Thyroid gland (tissue), 4 donors: Measurements from ENCODE around the gene PLD1. TPM values are rescaled to one million over a fixed set of nuclear protein-coding genes. Genes with fewer than 3 reads are reported as not detected.

Source experiments
- DNase-seq, 2 donors: peaks; one replicate each; pipeline ENCODE4 v3.0.0-alpha.2; 2019
- H3K27ac ChIP-seq, 3 donors: fragments of 200-600 bp; sonication (generic); 1 replicate in 2 of 3; 2 replicates in 1 of 3; pipeline ENCODE4 v1.5.1; 2016 to 2019; ENCODE audit warnings: mild to moderate bottlenecking in 1 of 3, moderate library complexity in 1 of 3
- H3K27me3 ChIP-seq: fragments of 200-600 bp; sonication (generic); one replicate; pipeline ENCODE4 v1.5.1; 2019
- H3K36me3 ChIP-seq, 2 donors: fragments of 200-600 bp; sonication (generic); one replicate each; pipeline ENCODE4 v1.5.1; 2016 to 2019
- H3K4me1 ChIP-seq, 2 donors: fragments of 200-600 bp; sonication (generic); one replicate each; pipeline ENCODE4 v1.5.1; 2017 to 2019
- H3K4me3 ChIP-seq, 3 donors: fragments of 200-600 bp; sonication (generic); replicated peaks in 1 of 3; 1 replicate in 2 of 3; 2 replicates in 1 of 3; pipeline ENCODE4 v1.5.1; 2016; ENCODE audit warnings: mild to moderate bottlenecking in 1 of 3
- H3K9me3 ChIP-seq: fragments of 200-600 bp; sonication (generic); one replicate; pipeline ENCODE4 v1.5.1; 2017
- POLR2A ChIP-seq, 2 donors: fragments of 450-650 bp; IDR thresholded peaks; one replicate each; pipeline ENCODE4 v1.6.1; 2017; ENCODE audit warnings: antibody characterized with exemption in 2 of 2, mild to moderate bottlenecking in 2 of 2, moderate library complexity in 1 of 2
- WGBS, 2 donors: methylation state at CpG; one replicate each; pipeline ENCODE4 v1.1.5; 2017; 5-methylcytosine and 5-hydroxymethylcytosine counted together
- intact Hi-C: fragments of 100-400 bp; cut with DNase I; formaldehyde crosslinking; loops from one replicate; pipeline ENCODE4 v1.15.1; 2023
- total RNA-seq, 4 donors: library from RNA; depleted of rRNA; stranded (reverse); fragments of >200 nt; gene quantifications; one replicate each; pipeline ENCODE4 v1.2.3, GENCODE V29; 2016
- TF ChIP-seq, protein P1 (sequence below), 6 experiments: fragments of 200-600 bp in 3 of 6; fragments of 450-650 bp in 3 of 6; sonication (generic) in 3 of 6; IDR thresholded peaks; one replicate each; pipeline ENCODE4 v1.5.1; 2016 to 2019; ENCODE audit warnings: antibody characterized with exemption in 6 of 6, mild to moderate bottlenecking in 2 of 6, inconsistent platforms in 1 of 6, moderate library complexity in 1 of 6

PLD1 gene
- total RNA-seq, 4 donors from 2014 or later: 13.0 to 21.7 (median 19.8) TPM

DNA sequence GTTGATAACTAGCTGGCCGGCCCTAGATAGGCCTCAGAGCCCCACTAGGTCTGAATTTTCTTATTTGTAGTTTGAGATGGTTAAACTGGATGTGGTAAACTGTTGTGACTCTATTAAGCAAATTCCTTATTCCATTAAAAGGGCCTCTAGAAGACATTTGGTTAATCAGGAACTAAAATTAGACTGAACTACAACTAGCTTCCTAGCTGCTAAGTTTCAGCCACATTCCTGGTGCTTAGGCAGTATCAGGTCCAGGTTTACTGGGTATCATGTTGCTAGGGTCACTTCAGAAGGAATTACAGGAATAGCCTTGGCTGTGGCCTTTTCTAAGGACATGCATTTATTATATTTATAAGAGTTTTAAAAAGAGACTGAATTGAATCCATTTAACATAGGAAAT is 136.3 kb downstream of the PLD1 start:
- H3K9me3 ChIP-seq: no peaks in the 10 kb centered on the region
- no peak for DNase-seq
- TF ChIP-seq, protein P1, sequence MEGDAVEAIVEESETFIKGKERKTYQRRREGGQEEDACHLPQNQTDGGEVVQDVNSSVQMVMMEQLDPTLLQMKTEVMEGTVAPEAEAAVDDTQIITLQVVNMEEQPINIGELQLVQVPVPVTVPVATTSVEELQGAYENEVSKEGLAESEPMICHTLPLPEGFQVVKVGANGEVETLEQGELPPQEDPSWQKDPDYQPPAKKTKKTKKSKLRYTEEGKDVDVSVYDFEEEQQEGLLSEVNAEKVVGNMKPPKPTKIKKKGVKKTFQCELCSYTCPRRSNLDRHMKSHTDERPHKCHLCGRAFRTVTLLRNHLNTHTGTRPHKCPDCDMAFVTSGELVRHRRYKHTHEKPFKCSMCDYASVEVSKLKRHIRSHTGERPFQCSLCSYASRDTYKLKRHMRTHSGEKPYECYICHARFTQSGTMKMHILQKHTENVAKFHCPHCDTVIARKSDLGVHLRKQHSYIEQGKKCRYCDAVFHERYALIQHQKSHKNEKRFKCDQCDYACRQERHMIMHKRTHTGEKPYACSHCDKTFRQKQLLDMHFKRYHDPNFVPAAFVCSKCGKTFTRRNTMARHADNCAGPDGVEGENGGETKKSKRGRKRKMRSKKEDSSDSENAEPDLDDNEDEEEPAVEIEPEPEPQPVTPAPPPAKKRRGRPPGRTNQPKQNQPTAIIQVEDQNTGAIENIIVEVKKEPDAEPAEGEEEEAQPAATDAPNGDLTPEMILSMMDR (IDR thresholded peaks at IDR 0.05): no peak
- no peak for TF ChIP-seq POLR2A (IDR thresholded peaks at IDR 0.05)
- no peak overlapping the region for H3K27ac ChIP-seq
- intact Hi-C loops: no loop called here
- H3K4me1 ChIP-seq: peaks cover 0 to 3% of the 10 kb centered on the region in 2 donors
- no peak overlapping the region for H3K4me3 ChIP-seq
- no peaks in the 10 kb centered on the region for H3K36me3 ChIP-seq
- WGBS, 2 donors: 100% methylated on average over 1 of the region's 1 CpG
- H3K27me3 ChIP-seq: no peaks in the 10 kb centered on the region

DNA sequence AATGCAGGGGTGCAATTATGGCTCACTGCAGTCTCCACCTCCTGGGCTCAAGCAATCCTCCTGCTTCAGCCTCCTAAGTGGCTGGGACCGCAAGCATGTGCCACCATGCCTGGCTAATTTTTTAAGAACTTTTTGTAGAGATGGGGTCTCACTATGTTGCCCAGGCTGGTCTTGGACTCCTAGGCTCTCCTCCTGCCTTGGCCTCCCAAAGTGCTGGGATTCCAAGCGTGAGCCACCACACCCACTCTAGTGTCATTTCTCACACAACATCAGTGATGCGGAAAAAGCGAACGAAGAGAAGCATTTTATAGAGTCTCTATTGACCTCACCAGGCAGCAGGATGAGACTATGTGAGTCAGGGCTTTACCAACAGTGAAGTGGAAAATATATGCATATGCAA is 137.7 kb downstream of the PLD1 start:
- Histone ChIP-seq H3K4me1 (peaks cover 0 to 3% of the 10 kb centered on the region in 2 donors), H3K36me3 (no peaks in the 10 kb centered on the region), H3K27me3 (no peaks in the 10 kb centered on the region), H3K27ac (no peak overlapping the region), H3K9me3 (no peaks in the 10 kb centered on the region), H3K4me3 (no peak overlapping the region)
- intact Hi-C loops: no loop called here
- TF ChIP-seq, protein P1 (IDR thresholded peaks at IDR 0.05): no peak
- no peak for TF ChIP-seq POLR2A (IDR thresholded peaks at IDR 0.05)
- DNase-seq: no peak
- 93% methylated on average over 5 of the region's 5 CpGs for WGBS, 2 donors

DNA sequence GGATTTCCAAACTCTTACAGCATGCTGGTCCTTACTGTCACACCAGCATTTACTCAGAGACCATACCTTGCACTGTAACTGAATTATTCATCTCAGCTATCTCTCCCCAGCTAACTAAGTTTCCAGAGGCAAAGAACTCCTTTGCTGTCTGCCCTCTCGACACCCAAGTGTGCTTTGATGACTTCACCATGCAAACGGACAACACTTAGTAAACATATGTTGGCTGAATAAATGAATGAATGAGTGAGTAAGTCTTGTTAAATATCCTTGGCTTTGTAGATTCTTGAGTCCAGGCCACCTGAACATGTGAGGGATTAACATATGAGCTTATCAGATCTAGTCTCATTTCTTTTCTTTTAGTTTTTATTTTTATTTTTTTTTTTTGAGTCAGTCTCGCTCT is 138.2 kb downstream of the PLD1 start:
- Histone ChIP-seq H3K4me1 (peaks cover 0 to 3% of the 10 kb centered on the region in 2 donors), H3K27me3 (no peaks in the 10 kb centered on the region), H3K36me3 (no peaks in the 10 kb centered on the region), H3K4me3 (no peak overlapping the region), H3K27ac (no peak overlapping the region), H3K9me3 (no peaks in the 10 kb centered on the region)
- TF ChIP-seq POLR2A (IDR thresholded peaks at IDR 0.05): no peak
- TF ChIP-seq, protein P1 (IDR thresholded peaks at IDR 0.05): no peak
- WGBS, 2 donors: 81 to 84% methylated on average over 3 of the region's 3 CpGs
- intact Hi-C loops: no loop called here
- DNase-seq: no peak

DNA sequence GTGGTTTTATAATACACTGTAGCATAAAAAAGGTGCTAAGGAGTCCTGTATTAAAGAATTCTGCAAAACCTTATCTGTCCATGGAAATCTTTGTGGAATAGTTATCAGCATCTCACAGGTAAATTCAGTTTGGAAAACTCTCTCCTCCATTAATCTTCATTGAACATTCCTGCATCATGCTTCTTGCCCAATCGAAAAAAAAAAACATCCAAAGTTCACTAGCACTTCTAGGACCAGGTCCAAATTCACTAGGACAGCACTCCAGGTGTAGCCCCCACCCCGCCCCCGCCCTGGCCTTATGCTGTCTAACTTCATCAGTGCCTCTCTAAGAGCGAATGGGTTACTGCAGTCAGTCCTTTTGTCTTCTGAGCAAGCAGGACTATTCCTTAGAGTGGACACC is 138.6 kb downstream of the PLD1 start:
- Histone ChIP-seq H3K4me3 (no peak overlapping the region), H3K4me1 (peaks cover 0 to 3% of the 10 kb centered on the region in 2 donors), H3K36me3 (no peaks in the 10 kb centered on the region), H3K9me3 (no peaks in the 10 kb centered on the region), H3K27me3 (no peaks in the 10 kb centered on the region), H3K27ac (no peak overlapping the region)
- WGBS, 2 donors: 58 to 61% methylated on average over 4 of the region's 4 CpGs
- no peak for TF ChIP-seq POLR2A (IDR thresholded peaks at IDR 0.05)
- TF ChIP-seq, protein P1 (IDR thresholded peaks at IDR 0.05): no peak
- intact Hi-C loops: no loop called here
- no peak for DNase-seq

DNA sequence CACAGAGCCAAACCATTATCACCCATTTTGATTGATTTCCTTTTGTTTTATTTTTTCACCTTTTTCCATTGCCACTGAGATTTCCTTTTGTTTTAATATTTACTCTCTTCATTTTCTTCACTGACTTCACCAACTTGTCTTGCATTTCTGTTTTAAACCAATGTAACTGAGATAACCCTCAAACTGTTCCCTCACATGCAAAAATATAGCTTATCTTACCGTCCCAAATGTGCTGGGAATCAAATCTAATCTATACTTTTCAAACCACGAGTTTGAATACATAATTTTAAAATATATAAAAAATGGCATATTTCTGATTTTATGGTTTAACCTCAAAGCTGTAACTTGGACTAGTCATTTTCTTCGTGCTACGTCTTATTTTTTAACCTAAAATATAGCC is 143.8 kb downstream of the PLD1 start:
- no peaks in the 10 kb centered on the region for H3K36me3 ChIP-seq
- no peak for TF ChIP-seq POLR2A (IDR thresholded peaks at IDR 0.05)
- TF ChIP-seq, protein P1 (IDR thresholded peaks at IDR 0.05): no peak
- no peaks in the 10 kb centered on the region for H3K9me3 ChIP-seq
- intact Hi-C loops: no loop called here
- no peak overlapping the region for H3K27ac ChIP-seq
- no peaks in the 10 kb centered on the region for H3K27me3 ChIP-seq
- no peak for DNase-seq
- H3K4me1 ChIP-seq: no peaks in the 10 kb centered on the region
- 96% methylated on average over 4 of the region's 4 CpGs for WGBS, 2 donors
- H3K4me3 ChIP-seq: no peak overlapping the region
